Measurements from ENCODE around the gene UBL3. TPM values are rescaled to one million over a fixed set of nuclear protein-coding genes. Genes with fewer than 3 reads are reported as not detected.

The UBL3 gene
- total RNA-seq, 1 donor from 2014 or later: 10.9 TPM

GRCh38 chr13:29743201-29743786 lies 107.1 kb downstream of the UBL3 start:
- intact Hi-C loops (cut with micrococcal nuclease): no loop called here
- Mint-ChIP-seq H3K9me3 (no peaks in the 10 kb centered on the region), H3K4me1 (ENCODE audit: low read depth) (no peaks in the 10 kb centered on the region), H3K4me3 (no peak overlapping the region), H3K27ac (no peak overlapping the region), H3K27me3 (ENCODE audit: insufficient read depth) (peaks cover 7% of the 10 kb centered on the region), H3K36me3 (ENCODE audit: low read depth) (no peaks in the 10 kb centered on the region)
- no peak for DNase-seq (ENCODE audit: low spot score)

- Mint-ChIP-seq H3K27ac (no peak overlapping the region), H3K4me3 (no peak overlapping the region), H3K9me3 (no peaks in the 10 kb centered on the region), H3K4me1 (ENCODE audit: low read depth) (no peaks in the 10 kb centered on the region), H3K36me3 (ENCODE audit: low read depth) (no peaks in the 10 kb centered on the region), H3K27me3 (ENCODE audit: insufficient read depth) (peaks cover 6% of the 10 kb centered on the region)
- DNase-seq (ENCODE audit: low spot score): no peak
- intact Hi-C loops (cut with micrococcal nuclease): no loop called here
These were observed 109.5 kb downstream of the UBL3 start for GRCh38 chr13:29740961-29741360.

- no peak overlapping the region for H3K4me3 Mint-ChIP-seq
- intact Hi-C loops (cut with micrococcal nuclease): no loop called here
- no peak for DNase-seq (ENCODE audit: low spot score)
- no peaks in the 10 kb centered on the region for H3K36me3 Mint-ChIP-seq (ENCODE audit: low read depth)
- H3K27ac Mint-ChIP-seq: no peak overlapping the region
- H3K9me3 Mint-ChIP-seq: no peaks in the 10 kb centered on the region
- peaks cover 23% of the 10 kb centered on the region for H3K27me3 Mint-ChIP-seq (ENCODE audit: insufficient read depth)
- peaks cover 9% of the 10 kb centered on the region for H3K4me1 Mint-ChIP-seq (ENCODE audit: low read depth)
These were observed 113.4 kb downstream of the UBL3 start for GRCh38 chr13:29737061-29737460.

GRCh38 chr13:29733147-29733611 lies 117.2 kb downstream of the UBL3 start:
- H3K4me3 Mint-ChIP-seq: no peak overlapping the region
- peaks cover 31% of the 10 kb centered on the region for H3K27me3 Mint-ChIP-seq (ENCODE audit: insufficient read depth)
- H3K27ac Mint-ChIP-seq: peak overlapping the region; percentile 25
- peaks cover 9% of the 10 kb centered on the region for H3K4me1 Mint-ChIP-seq (ENCODE audit: low read depth)
- no peaks in the 10 kb centered on the region for H3K36me3 Mint-ChIP-seq (ENCODE audit: low read depth)
- intact Hi-C loops (cut with micrococcal nuclease): no loop called here
- H3K9me3 Mint-ChIP-seq: no peaks in the 10 kb centered on the region
- no peak for DNase-seq (ENCODE audit: low spot score)

GRCh38 chr13:29730253-29730652 lies 120.2 kb downstream of the UBL3 start:
- no peaks in the 10 kb centered on the region for H3K36me3 Mint-ChIP-seq (ENCODE audit: low read depth)
- no peak for DNase-seq (ENCODE audit: low spot score)
- no peak overlapping the region for H3K4me3 Mint-ChIP-seq
- peaks cover 37% of the 10 kb centered on the region for H3K27me3 Mint-ChIP-seq (ENCODE audit: insufficient read depth)
- H3K9me3 Mint-ChIP-seq: peaks cover 8% of the 10 kb centered on the region
- no peak overlapping the region for H3K27ac Mint-ChIP-seq
- intact Hi-C loops (cut with micrococcal nuclease): no loop called here
- H3K4me1 Mint-ChIP-seq (ENCODE audit: low read depth): peaks cover 9% of the 10 kb centered on the region

- H3K27ac Mint-ChIP-seq: no peak overlapping the region
- intact Hi-C loops (cut with micrococcal nuclease): no loop called here
- H3K9me3 Mint-ChIP-seq: peaks cover 8% of the 10 kb centered on the region
- no peak overlapping the region for H3K4me3 Mint-ChIP-seq
- H3K4me1 Mint-ChIP-seq (ENCODE audit: low read depth): no peaks in the 10 kb centered on the region
- peaks cover 7% of the 10 kb centered on the region for H3K27me3 Mint-ChIP-seq (ENCODE audit: insufficient read depth)
- H3K36me3 Mint-ChIP-seq (ENCODE audit: low read depth): no peaks in the 10 kb centered on the region
- no peak for DNase-seq (ENCODE audit: low spot score)
These were observed 128.0 kb downstream of the UBL3 start for GRCh38 chr13:29722415-29722814.

- peaks cover 7% of the 10 kb centered on the region for H3K27me3 Mint-ChIP-seq (ENCODE audit: insufficient read depth)
- H3K27ac Mint-ChIP-seq: no peak overlapping the region
- H3K36me3 Mint-ChIP-seq (ENCODE audit: low read depth): no peaks in the 10 kb centered on the region
- no peaks in the 10 kb centered on the region for H3K4me1 Mint-ChIP-seq (ENCODE audit: low read depth)
- intact Hi-C loops (cut with micrococcal nuclease): no loop called here
- no peak overlapping the region for H3K4me3 Mint-ChIP-seq
- no peak for DNase-seq (ENCODE audit: low spot score)
- peaks cover 5% of the 10 kb centered on the region for H3K9me3 Mint-ChIP-seq
These were observed 128.7 kb downstream of the UBL3 start for GRCh38 chr13:29721766-29722165.

GRCh38 chr13:29718694-29719093 lies 131.7 kb downstream of the UBL3 start:
- Mint-ChIP-seq H3K4me1 (ENCODE audit: low read depth) (no peaks in the 10 kb centered on the region), H3K36me3 (ENCODE audit: low read depth) (no peaks in the 10 kb centered on the region), H3K27me3 (ENCODE audit: insufficient read depth) (peaks cover 6% of the 10 kb centered on the region), H3K27ac (no peak overlapping the region), H3K9me3 (no peaks in the 10 kb centered on the region), H3K4me3 (no peak overlapping the region)
- intact Hi-C loops (cut with micrococcal nuclease): no loop called here
- DNase-seq (ENCODE audit: low spot score): no peak

GRCh38 chr13:29716493-29716892 lies 133.9 kb downstream of the UBL3 start:
- intact Hi-C loops (cut with micrococcal nuclease): no loop called here
- Mint-ChIP-seq H3K27me3 (ENCODE audit: insufficient read depth) (peaks cover 7% of the 10 kb centered on the region), H3K9me3 (no peaks in the 10 kb centered on the region), H3K4me1 (ENCODE audit: low read depth) (no peaks in the 10 kb centered on the region), H3K27ac (no peak overlapping the region), H3K4me3 (no peak overlapping the region), H3K36me3 (ENCODE audit: low read depth) (no peaks in the 10 kb centered on the region)
- no peak for DNase-seq (ENCODE audit: low spot score)

Data from activated T-helper 1 cell treated with anti-CD3 and anti-CD28 coated beads, Interleukin-12 subunit alpha, Interleukin-12 subunit beta, Interleukin-2, Interleukin-4 antibody, amounts not matched to agents 30 ng/mL and 10 ng/mL and 1 ng/mL, durations not matched to agents 14 hours and 24 hours and 36 hours (primary cell).